IPS-18a (cell line): ENCODE results near the gene PARP15.
"Not testable (repeated sequence)": the region's sequence is repeated elsewhere in the genome, so short reads cannot be mapped to it uniquely, and the experiment has no call there.

Experiments used
- H3K27ac ChIP-seq: one replicate; pipeline ENCODE4 v1.5.1; 2013; ENCODE audit warnings: low read length
- H3K27me3 ChIP-seq: one replicate; pipeline ENCODE4 v1.6.1; 2013; ENCODE audit warnings: mild to moderate bottlenecking, low read length; ENCODE audit not compliant: control insufficient read depth, insufficient read depth
- H3K36me3 ChIP-seq: one replicate; pipeline ENCODE4 v1.6.1; 2013; ENCODE audit warnings: low read depth, low read length; ENCODE audit not compliant: control insufficient read depth
- H3K4me1 ChIP-seq: one replicate; pipeline ENCODE4 v1.6.1; 2013; ENCODE audit warnings: low read depth, low read length; ENCODE audit not compliant: control insufficient read depth
- H3K4me3 ChIP-seq: one replicate; pipeline ENCODE4 v1.5.1; 2013; ENCODE audit warnings: low read length
- H3K9ac ChIP-seq: one replicate; pipeline ENCODE4 v1.6.1; 2013; ENCODE audit warnings: mild to moderate bottlenecking, low read length, moderate library complexity
- H3K9me3 ChIP-seq: one replicate; pipeline ENCODE4 v1.6.1; 2013; ENCODE audit warnings: low read depth, low read length; ENCODE audit not compliant: control insufficient read depth

The PARP15 gene

GRCh38 chr3:122651233-122651907 is 73.9 kb downstream of the PARP15 start:
- not testable (repeated sequence) for H3K27me3 ChIP-seq, H3K4me1 ChIP-seq, H3K4me3 ChIP-seq, H3K36me3 ChIP-seq, H3K27ac ChIP-seq, H3K9ac ChIP-seq, H3K9me3 ChIP-seq

DNA sequence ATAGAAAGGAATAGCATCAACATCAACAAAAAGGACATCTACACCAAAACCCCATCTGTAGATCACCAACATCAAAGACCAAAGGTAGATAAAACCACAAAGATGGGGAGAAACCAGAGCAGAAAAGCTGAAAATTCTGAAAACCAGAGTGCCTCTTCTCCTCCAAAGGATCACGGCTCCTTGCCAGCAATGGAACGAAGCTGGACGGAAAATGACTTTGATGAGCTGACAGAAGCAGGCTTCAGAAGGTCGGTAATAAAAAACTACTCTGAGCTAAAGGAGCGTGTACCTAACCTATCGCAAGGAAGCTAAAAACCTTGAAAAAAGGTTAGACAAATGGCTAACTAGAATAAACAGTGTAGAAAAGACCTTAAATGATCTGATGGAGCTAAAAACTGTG is 74.5 kb downstream of the PARP15 start:
- not testable (repeated sequence) for H3K9me3 ChIP-seq, H3K27me3 ChIP-seq, H3K27ac ChIP-seq, H3K9ac ChIP-seq, H3K36me3 ChIP-seq, H3K4me1 ChIP-seq, H3K4me3 ChIP-seq

GRCh38 chr3:122658336-122658735 is 80.9 kb downstream of the PARP15 start:
- not testable (repeated sequence) for H3K36me3 ChIP-seq, H3K4me1 ChIP-seq, H3K9ac ChIP-seq, H3K4me3 ChIP-seq, H3K9me3 ChIP-seq, H3K27ac ChIP-seq, H3K27me3 ChIP-seq

DNA sequence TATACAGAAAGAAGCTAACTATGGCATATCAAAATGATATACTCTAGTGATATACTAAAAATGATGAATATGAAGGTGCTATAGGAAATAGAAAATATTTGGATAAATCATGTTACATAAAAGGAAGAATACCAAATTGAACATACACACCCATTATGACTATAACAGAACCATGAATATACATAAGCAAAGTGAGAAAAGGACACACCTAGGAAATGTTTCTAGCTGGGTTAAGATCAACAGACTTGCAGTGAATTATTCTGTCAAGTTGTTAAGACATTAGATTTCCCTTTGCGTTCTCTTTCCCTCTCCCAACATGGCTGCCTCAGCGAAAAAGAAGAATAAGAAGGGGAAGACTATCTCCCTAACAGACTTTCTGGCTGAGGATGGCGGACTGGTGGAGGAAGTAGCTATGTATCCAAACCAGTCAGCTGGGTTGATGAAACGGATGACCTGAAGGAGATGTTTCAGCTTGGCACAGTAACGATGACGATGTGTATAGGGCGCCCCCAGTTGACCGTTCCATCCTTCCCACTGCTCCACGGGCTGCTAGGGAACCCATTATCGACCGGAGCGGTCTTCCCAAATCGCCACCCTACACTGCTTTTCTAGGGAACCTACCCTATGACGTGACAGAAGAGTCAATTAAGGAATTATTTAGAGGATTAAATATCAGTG is 83.0 kb downstream of the PARP15 start:
- no peaks in the 10 kb centered on the region for H3K4me1 ChIP-seq
- no peak overlapping the region for H3K9ac ChIP-seq
- no peaks in the 10 kb centered on the region for H3K9me3 ChIP-seq
- H3K27me3 ChIP-seq = no peaks in the 10 kb centered on the region
- no peak overlapping the region for H3K27ac ChIP-seq
- H3K36me3 ChIP-seq = no peaks in the 10 kb centered on the region
- H3K4me3 ChIP-seq = no peak overlapping the region

- H3K9me3 ChIP-seq = no peaks in the 10 kb centered on the region
- no peak overlapping the region for H3K4me3 ChIP-seq
- H3K9ac ChIP-seq = no peak overlapping the region
- H3K36me3 ChIP-seq = no peaks in the 10 kb centered on the region
- H3K4me1 ChIP-seq = no peaks in the 10 kb centered on the region
- H3K27ac ChIP-seq = no peak overlapping the region
- H3K27me3 ChIP-seq = no peaks in the 10 kb centered on the region
Observed at GRCh38 chr3:122661633-122662032, 84.2 kb downstream of the PARP15 start.

- Histone ChIP-seq H3K9me3 (no peaks in the 10 kb centered on the region), H3K27me3 (no peaks in the 10 kb centered on the region), H3K9ac (no peak overlapping the region), H3K27ac (no peak overlapping the region), H3K36me3 (no peaks in the 10 kb centered on the region), H3K4me3 (no peak overlapping the region), H3K4me1 (no peaks in the 10 kb centered on the region)
Observed at GRCh38 chr3:122662505-122662904, 85.1 kb downstream of the PARP15 start.

DNA sequence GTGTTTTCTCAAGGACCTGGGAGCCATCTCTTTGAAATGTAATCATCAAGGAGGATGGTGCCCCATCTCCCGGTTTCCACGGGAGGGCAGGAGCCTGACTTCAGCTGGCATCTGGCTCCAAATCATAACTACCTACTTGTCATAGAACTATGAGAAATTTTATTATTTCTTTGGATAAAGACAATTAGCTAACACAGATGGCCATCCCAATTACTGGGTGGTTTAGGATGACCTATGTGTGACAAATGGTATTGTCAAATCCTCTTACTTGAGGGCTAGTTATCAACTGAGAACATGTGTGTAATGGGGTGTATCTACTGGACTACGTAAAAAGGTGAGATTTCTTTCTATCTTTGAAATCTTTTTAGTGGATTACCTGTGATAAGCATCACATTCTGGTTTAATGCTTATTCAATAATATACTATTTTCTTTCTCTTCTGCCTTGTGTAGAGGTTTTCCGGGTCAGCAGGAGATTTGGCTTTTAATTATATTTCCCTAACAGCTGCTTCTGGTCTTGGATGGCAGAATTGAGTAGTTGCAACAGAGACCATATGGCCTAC is 87.9 kb downstream of the PARP15 start:
- Histone ChIP-seq H3K27ac (no peak overlapping the region), H3K36me3 (no peaks in the 10 kb centered on the region), H3K9ac (no peak overlapping the region), H3K9me3 (no peaks in the 10 kb centered on the region), H3K4me1 (no peaks in the 10 kb centered on the region), H3K4me3 (no peak overlapping the region), H3K27me3 (no peaks in the 10 kb centered on the region)

GRCh38 chr3:122665881-122666280 is 88.4 kb downstream of the PARP15 start:
- Histone ChIP-seq H3K4me3 (no peak overlapping the region), H3K4me1 (no peaks in the 10 kb centered on the region), H3K27me3 (no peaks in the 10 kb centered on the region), H3K36me3 (no peaks in the 10 kb centered on the region), H3K9ac (no peak overlapping the region), H3K27ac (no peak overlapping the region), H3K9me3 (no peaks in the 10 kb centered on the region)

- Histone ChIP-seq H3K4me1 (no peaks in the 10 kb centered on the region), H3K9me3 (no peaks in the 10 kb centered on the region), H3K27ac (no peak overlapping the region), H3K9ac (no peak overlapping the region), H3K4me3 (no peak overlapping the region), H3K36me3 (no peaks in the 10 kb centered on the region), H3K27me3 (no peaks in the 10 kb centered on the region)
Observed at GRCh38 chr3:122668930-122669730, 91.7 kb downstream of the PARP15 start.

GRCh38 chr3:122671553-122671952 is 94.1 kb downstream of the PARP15 start:
- Histone ChIP-seq H3K27ac (no peak overlapping the region), H3K4me3 (no peak overlapping the region), H3K4me1 (no peaks in the 10 kb centered on the region), H3K9me3 (no peaks in the 10 kb centered on the region), H3K9ac (no peak overlapping the region), H3K36me3 (no peaks in the 10 kb centered on the region), H3K27me3 (no peaks in the 10 kb centered on the region)

GRCh38 chr3:122674339-122674738 is 96.9 kb downstream of the PARP15 start:
- Histone ChIP-seq H3K9me3 (no peaks in the 10 kb centered on the region), H3K27ac (no peak overlapping the region), H3K36me3 (no peaks in the 10 kb centered on the region), H3K4me3 (no peak overlapping the region), H3K27me3 (no peaks in the 10 kb centered on the region), H3K4me1 (peaks cover 2% of the 10 kb centered on the region), H3K9ac (no peak overlapping the region)
